HCT116 (cell line): ENCODE results near the gene MED31. TPM values are rescaled to one million over a fixed set of nuclear protein-coding genes. Genes with fewer than 3 reads are reported as not detected.
"Not testable (repeated sequence)": the region's sequence is repeated elsewhere in the genome, so short reads cannot be mapped to it uniquely, and the experiment has no call there.

Experiments used
- ATAC-seq: fragments of 200-7000 bp; cut with Tn5 transposase; 2 replicates; pipeline ENCODE4 v1.9.1; 2020; ENCODE audit warnings: mild to moderate bottlenecking, moderate library complexity
- BruUV-seq: library from RNA; stranded (reverse); fragments of 400-500 nt; replicated peaks from 2 replicates; lab custom pipeline; 2021; lab: Mats Ljungman, UMichigan
- CTCF ChIA-PET: fragments of 300-600 bp; sonication (Branson Sonifier 250); formaldehyde crosslinking; loops from one replicate; lab custom pipeline; 2021; ENCODE audit warnings: antibody characterized with exemption; lab: Charles Lee
- POLR2A ChIA-PET: fragments of 300-600, 350-600 bp; sonication (Branson Sonifier 250); formaldehyde crosslinking; loops from one replicate; lab custom pipeline; 2021; ENCODE audit warnings: antibody characterized with exemption; lab: Charles Lee
- RAD21 ChIA-PET, 2 experiments: fragments of 300-600 bp; sonication (Branson Sonifier 250); formaldehyde crosslinking; loops; one replicate each; lab custom pipeline; 2023; ENCODE audit warnings: low total read pairs in 2 of 2; ENCODE audit not compliant: uncharacterized antibody in 2 of 2, unreplicated experiment in 2 of 2, low non-redundant PET in 1 of 2; lab: Charles Lee
- DNase-seq: peaks from one replicate; pipeline ENCODE4 v3.0.0-alpha.2; 2010; ENCODE audit warnings: low read depth, low spot score
- H2AFZ ChIP-seq: fragments of 200-600 bp; shearing (Covaris generic), sonication (generic); 2 replicates; pipeline ENCODE4 v1.6.1; 2017; ENCODE audit warnings: low read depth, mixed run types, mixed read lengths, antibody characterized with exemption, low read length; ENCODE audit not compliant: poor library complexity, severe bottlenecking
- H3K27ac ChIP-seq: 2 replicates; pipeline ENCODE4 v1.5.1; 2012; ENCODE audit warnings: low read depth, low read length
- H3K27me3 ChIP-seq: fragments of 200-600 bp; sonication (generic); 2 replicates; pipeline ENCODE4 v1.6.1; 2016; ENCODE audit warnings: mixed run types, low read length, mixed read lengths; ENCODE audit not compliant: insufficient read depth
- H3K36me3 ChIP-seq, 2 experiments: fragments of 200-500 bp in 1 of 2; fragments of 200-600 bp in 1 of 2; sonication (Bioruptor generic) in 1 of 2; sonication (generic) in 1 of 2; 2 replicates each; pipeline versions ENCODE4 v1.5.1 to v1.6.1; 2014 to 2016; ENCODE audit warnings: low read length in 2 of 2, inconsistent platforms in 1 of 2, mixed read lengths in 1 of 2, mixed run types in 1 of 2; ENCODE audit not compliant: insufficient read depth in 2 of 2, control insufficient read depth in 1 of 2
- H3K4me1 ChIP-seq, 2 experiments: fragments of 200-600 bp in 1 of 2; sonication (generic) in 1 of 2; 2 replicates each; pipeline versions ENCODE4 v1.5.1 to v1.6.1; 2012 to 2017; ENCODE audit warnings: low read length in 2 of 2, inconsistent platforms in 1 of 2, mild to moderate bottlenecking in 1 of 2, mixed read lengths in 1 of 2, mixed run types in 1 of 2, moderate library complexity in 1 of 2; ENCODE audit not compliant: insufficient read depth in 2 of 2, control insufficient read depth in 1 of 2
- H3K4me2 ChIP-seq: fragments of 200-600 bp; sonication (generic); 2 replicates; pipeline ENCODE4 v1.6.1; 2017; ENCODE audit warnings: mixed run types, low read length, mixed read lengths
- H3K4me3 ChIP-seq, 2 experiments: fragments of 200-600 bp in 1 of 2; sonication (generic) in 1 of 2; replicated peaks in 1 of 2; 2 replicates each; pipeline ENCODE4 v1.5.1; 2011 to 2016; ENCODE audit warnings: low read length in 2 of 2, control low read depth in 1 of 2, low read depth in 1 of 2, mild to moderate bottlenecking in 1 of 2, mixed read lengths in 1 of 2, mixed run types in 1 of 2
- H3K79me2 ChIP-seq: fragments of 200-600 bp; sonication (generic); 2 replicates; pipeline ENCODE4 v1.6.1; 2017; ENCODE audit warnings: mild to moderate bottlenecking, mixed run types, low read length, moderate library complexity, mixed read lengths; ENCODE audit not compliant: insufficient read depth
- H3K9ac ChIP-seq: fragments of 200-600 bp; sonication (generic); 2 replicates; pipeline ENCODE4 v1.6.1; 2016; ENCODE audit warnings: low read length, mixed read lengths
- H3K9me2 ChIP-seq: fragments of 200-600 bp; sonication (generic), shearing (Covaris generic); 2 replicates; pipeline ENCODE4 v1.6.1; 2017; ENCODE audit warnings: mixed run types, mild to moderate bottlenecking, moderate library complexity; ENCODE audit not compliant: insufficient read depth
- H3K9me3 ChIP-seq, 2 experiments: fragments of 200-500 bp in 1 of 2; fragments of 200-600 bp in 1 of 2; sonication (Bioruptor generic) in 1 of 2; sonication (generic) in 1 of 2; 2 replicates each; pipeline ENCODE4 v1.6.1; 2014 to 2017; ENCODE audit warnings: low read length in 2 of 2, mixed read lengths in 2 of 2, inconsistent platforms in 1 of 2, low read depth in 1 of 2, mild to moderate bottlenecking in 1 of 2, mixed run types in 1 of 2, moderate library complexity in 1 of 2; ENCODE audit not compliant: control insufficient read depth in 1 of 2, insufficient read depth in 1 of 2
- H4K20me1 ChIP-seq: fragments of 200-600 bp; sonication (generic), shearing (Covaris generic); 2 replicates; pipeline ENCODE4 v1.6.1; 2017; ENCODE audit warnings: mixed run types, mild to moderate bottlenecking, moderate library complexity; ENCODE audit not compliant: insufficient read depth
- intact Hi-C: fragments of 100-400 bp; cut with micrococcal nuclease; formaldehyde crosslinking; loops from 2 replicates; pipeline ENCODE4 v1.10.0; 2022
- total RNA-seq: library from RNA; stranded (reverse); gene quantifications from one replicate; pipeline ENCODE4 v1.2.1, GENCODE V29; 2021; ENCODE audit not compliant: unreplicated experiment

Gene MED31
- total RNA-seq, 1 experiment from 2014 or later = 20.3 TPM

DNA sequence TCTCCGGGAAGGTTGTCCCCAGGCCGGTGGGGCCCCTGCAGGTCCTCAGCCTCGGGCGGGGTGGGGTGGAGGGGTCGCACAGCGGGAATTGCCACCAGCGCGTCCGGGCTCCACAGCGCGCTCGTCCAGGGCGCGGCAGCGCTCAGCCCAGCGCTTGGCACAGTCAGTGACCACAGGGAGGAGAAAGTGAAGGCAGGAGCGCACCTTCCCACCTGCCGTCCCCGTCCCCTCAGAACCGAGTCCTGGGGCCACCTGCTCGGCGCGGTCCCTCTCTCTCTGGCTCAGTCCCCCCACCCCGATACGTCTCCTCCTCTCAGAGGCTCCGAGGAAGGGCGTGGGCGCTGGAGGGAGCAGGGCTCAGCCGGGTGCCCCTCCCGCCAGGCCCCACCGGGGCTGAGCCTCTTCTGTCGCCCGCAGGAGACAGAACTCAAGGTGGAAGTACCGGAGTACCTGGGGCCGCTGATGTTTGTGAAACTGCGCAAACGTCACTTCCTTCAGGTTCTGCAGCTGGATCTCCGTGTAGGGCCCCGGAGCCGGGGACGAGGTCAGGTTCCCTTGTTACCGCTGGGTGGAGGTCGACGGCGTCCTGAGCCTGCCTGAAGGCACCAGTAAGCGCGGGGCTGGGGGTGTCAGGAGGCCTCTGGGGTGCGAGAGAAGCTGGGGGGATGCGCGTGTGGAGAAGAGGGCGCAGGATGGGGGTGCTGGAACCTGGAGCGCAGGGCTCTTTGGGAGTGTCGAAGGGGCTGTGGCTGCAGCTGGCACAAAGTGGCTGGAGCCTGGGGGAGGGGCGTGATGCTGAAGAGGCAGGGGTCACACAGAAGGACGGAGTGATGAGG lies 5.6 kb upstream of the MED31 start:
- BruUV-seq, H4K20me1 ChIP-seq, POLR2A ChIA-PET, H3K9me3 ChIP-seq, H3K27me3 ChIP-seq, H3K4me1 ChIP-seq, H3K27ac ChIP-seq, H3K36me3 ChIP-seq, intact Hi-C loops, DNase-seq, H3K79me2 ChIP-seq, H2AFZ ChIP-seq, H3K9me2 ChIP-seq: not testable (repeated sequence)
- peak; percentile 79 for ATAC-seq
- Histone ChIP-seq H3K9ac (peak overlapping the region; percentile 25), H3K4me3 (peak overlapping the region; percentile 40 to 50), H3K4me2 (peak overlapping the region; percentile 69)
- ChIA-PET CTCF (interaction anchor here (0.7 to 1.2 kb wide), 2 partner anchors 186 to 347 kb away, joined by 3 to 4 read pairs; no protein-coding TSS in a partner anchor), RAD21 (interaction anchor here (0.6 to 0.8 kb wide), 2 partner anchors 15 to 16 kb away, joined by 3 read pairs; no protein-coding TSS in a partner anchor)

- RAD21 ChIA-PET = not testable (repeated sequence)
These were observed 4.4 kb upstream of the MED31 start for GRCh38 chr17:6655732-6656361.

More at GRCh38 chr17:6655732-6656361, 4.4 kb upstream of the MED31 start:
- H2AFZ ChIP-seq, DNase-seq, CTCF ChIA-PET, BruUV-seq, H3K36me3 ChIP-seq, H3K9ac ChIP-seq, H3K79me2 ChIP-seq, H3K9me3 ChIP-seq, H3K4me3 ChIP-seq, H3K9me2 ChIP-seq, H3K27me3 ChIP-seq, H4K20me1 ChIP-seq, H3K27ac ChIP-seq, POLR2A ChIA-PET, ATAC-seq, H3K4me2 ChIP-seq, intact Hi-C loops: not testable (repeated sequence)
- peaks cover 5 to 15% of the 10 kb centered on the region in 2 experiments; a peak in 3 of 4 replicates for H3K4me1 ChIP-seq
